Spleen (tissue), 7 donors: ENCODE measurements around the gene PRR16.

Experiments
- POLR2A ChIP-seq, 3 donors: fragments of 450-650 bp; IDR thresholded peaks; one replicate each; pipeline ENCODE4 v1.5.1; 2017; ENCODE audit warnings: antibody characterized with exemption in 3 of 3, mild to moderate bottlenecking in 1 of 3
- POLR2AphosphoS5 ChIP-seq, 3 donors: sonication (generic); formaldehyde crosslinking; IDR thresholded peaks; one replicate each; pipeline ENCODE4 v1.5.1; 2017; ENCODE audit warnings: antibody characterized with exemption in 3 of 3
- TF ChIP-seq, protein P1 (sequence below), 11 experiments: fragments of 200-600 bp in 7 of 11; fragments of 450-650 bp in 4 of 11; sonication (generic) in 4 of 11; IDR thresholded peaks in 8 of 11; conservative IDR thresholded peaks in 3 of 11; 1 replicate in 7 of 11; 2 replicates in 4 of 11; pipeline versions ENCODE4 v1.4.0 to v1.8.0; 2016 to 2021; ENCODE audit warnings: antibody characterized with exemption in 11 of 11, inconsistent platforms in 4 of 11, mild to moderate bottlenecking in 1 of 11
- donor health status: DM: no; HTN: no; CAD: no; lungs with moderate emphysema.
- donor health status: DM: no; HTN: no; CAD: no.
- donor health status: DM: no; HTN: no; CAD: no.

GRCh38 chr5:120692325-120692724 is 228.2 kb downstream of the PRR16 start:
- no peak for TF ChIP-seq POLR2AphosphoS5 (IDR thresholded peaks at IDR 0.05)
- TF ChIP-seq POLR2A (IDR thresholded peaks at IDR 0.05): no peak
- TF ChIP-seq, protein P1, sequence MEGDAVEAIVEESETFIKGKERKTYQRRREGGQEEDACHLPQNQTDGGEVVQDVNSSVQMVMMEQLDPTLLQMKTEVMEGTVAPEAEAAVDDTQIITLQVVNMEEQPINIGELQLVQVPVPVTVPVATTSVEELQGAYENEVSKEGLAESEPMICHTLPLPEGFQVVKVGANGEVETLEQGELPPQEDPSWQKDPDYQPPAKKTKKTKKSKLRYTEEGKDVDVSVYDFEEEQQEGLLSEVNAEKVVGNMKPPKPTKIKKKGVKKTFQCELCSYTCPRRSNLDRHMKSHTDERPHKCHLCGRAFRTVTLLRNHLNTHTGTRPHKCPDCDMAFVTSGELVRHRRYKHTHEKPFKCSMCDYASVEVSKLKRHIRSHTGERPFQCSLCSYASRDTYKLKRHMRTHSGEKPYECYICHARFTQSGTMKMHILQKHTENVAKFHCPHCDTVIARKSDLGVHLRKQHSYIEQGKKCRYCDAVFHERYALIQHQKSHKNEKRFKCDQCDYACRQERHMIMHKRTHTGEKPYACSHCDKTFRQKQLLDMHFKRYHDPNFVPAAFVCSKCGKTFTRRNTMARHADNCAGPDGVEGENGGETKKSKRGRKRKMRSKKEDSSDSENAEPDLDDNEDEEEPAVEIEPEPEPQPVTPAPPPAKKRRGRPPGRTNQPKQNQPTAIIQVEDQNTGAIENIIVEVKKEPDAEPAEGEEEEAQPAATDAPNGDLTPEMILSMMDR (IDR thresholded peaks at IDR 0.05 in 8 of 11, conservative IDR thresholded peaks at IDR 0.05 in 3 of 11): no peak
